ENCODE results near the gene STK38L.

STK38L gene

DNA sequence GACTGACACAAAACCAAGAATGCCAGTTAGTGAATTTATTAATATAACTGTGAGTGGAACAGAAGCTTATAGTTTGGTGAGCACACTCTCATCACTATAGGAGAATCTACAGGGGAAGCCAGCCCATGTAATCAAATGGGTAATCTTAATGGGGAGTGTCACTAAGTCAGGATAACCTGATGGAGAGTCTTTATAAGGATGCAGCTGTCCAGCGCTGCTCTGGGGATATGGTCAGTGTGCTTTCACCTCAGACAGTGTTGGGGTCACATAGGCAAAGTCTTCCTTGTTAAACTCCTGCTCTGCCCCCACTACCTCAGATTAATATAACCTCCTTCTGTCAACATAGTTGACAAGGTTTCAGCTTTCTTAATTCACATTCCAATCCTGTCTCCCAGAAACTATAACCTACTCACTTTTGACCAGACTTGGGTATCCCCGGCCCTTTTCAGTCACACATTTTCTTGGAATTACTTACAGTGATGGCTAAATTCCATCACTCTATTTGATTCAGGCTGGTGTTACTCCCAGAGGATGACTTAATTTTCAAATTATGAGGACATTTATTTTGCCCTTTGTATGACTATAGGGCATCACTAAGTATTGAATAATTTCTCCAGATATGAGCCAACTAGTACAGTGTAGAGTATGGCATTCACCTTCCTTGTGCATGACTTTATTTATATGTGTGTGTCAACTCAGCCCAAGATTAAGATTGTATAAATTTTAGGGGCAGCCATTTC lies 13.2 kb downstream of the STK38L start:
- no peaks in the 10 kb centered on the region for H3K27me3 ChIP-seq (ENCODE audit: low read depth, low read length)
- H3K4me3 ChIP-seq (ENCODE audit: low read depth in 1 of 2, low read length in 2 of 2), result no peak overlapping the region
- H3K36me3 ChIP-seq (ENCODE audit: control insufficient read depth in 1 of 2, insufficient read depth in 2 of 2, low read length in 2 of 2), result peaks cover 7 to 13% of the 10 kb centered on the region in 2 donors
- H3K9me3 ChIP-seq (ENCODE audit: control insufficient read depth in 1 of 2, low read length in 2 of 2), result no peaks in the 10 kb centered on the region
- peaks cover 21 to 28% of the 10 kb centered on the region in 2 donors for H3K4me1 ChIP-seq (ENCODE audit: control insufficient read depth in 1 of 2, insufficient read depth in 2 of 2, low read length in 2 of 2)
- H3K27ac ChIP-seq (ENCODE audit: low read length), result peak overlapping the region; percentile 53

- Histone ChIP-seq H3K4me1 (ENCODE audit: control insufficient read depth in 1 of 2, insufficient read depth in 2 of 2, low read length in 2 of 2) (peaks cover 10 to 13% of the 10 kb centered on the region in 2 donors), H3K36me3 (ENCODE audit: control insufficient read depth in 1 of 2, insufficient read depth in 2 of 2, low read length in 2 of 2) (peaks cover 7 to 19% of the 10 kb centered on the region in 2 donors), H3K9me3 (ENCODE audit: control insufficient read depth in 1 of 2, low read length in 2 of 2) (no peaks in the 10 kb centered on the region), H3K27ac (ENCODE audit: low read length) (peak overlapping the region; percentile 74), H3K4me3 (ENCODE audit: low read depth in 1 of 2, low read length in 2 of 2) (no peak overlapping the region), H3K27me3 (ENCODE audit: low read depth, low read length) (no peaks in the 10 kb centered on the region)
Observed at GRCh38 chr12:27260746-27261145, 16.7 kb downstream of the STK38L start.

DNA sequence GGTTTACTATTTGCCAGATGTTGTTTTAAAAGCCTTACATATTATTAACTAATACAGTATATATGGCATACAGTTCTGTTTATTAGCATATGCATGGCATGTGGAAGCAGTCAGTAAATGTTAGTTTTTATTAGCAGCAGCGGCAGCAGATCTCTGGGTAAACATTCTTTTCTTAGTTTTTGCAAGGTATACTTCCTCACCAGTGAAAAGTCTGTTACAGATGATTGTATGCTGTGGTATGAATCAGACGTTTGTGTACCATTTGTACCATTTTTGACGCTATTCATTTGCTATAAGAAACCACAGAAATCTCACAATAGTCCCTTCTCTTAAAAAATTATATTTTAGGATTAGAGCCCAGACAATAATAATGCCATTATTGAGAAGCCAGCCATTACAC lies 17.8 kb downstream of the STK38L start:
- Histone ChIP-seq H3K4me1 (ENCODE audit: control insufficient read depth in 1 of 2, insufficient read depth in 2 of 2, low read length in 2 of 2) (peaks cover 10 to 13% of the 10 kb centered on the region in 2 donors), H3K4me3 (ENCODE audit: low read depth in 1 of 2, low read length in 2 of 2) (no peak overlapping the region), H3K27ac (ENCODE audit: low read length) (peak overlapping the region; percentile 74), H3K27me3 (ENCODE audit: low read depth, low read length) (no peaks in the 10 kb centered on the region), H3K9me3 (ENCODE audit: control insufficient read depth in 1 of 2, low read length in 2 of 2) (no peaks in the 10 kb centered on the region), H3K36me3 (ENCODE audit: control insufficient read depth in 1 of 2, insufficient read depth in 2 of 2, low read length in 2 of 2) (peaks cover 6 to 19% of the 10 kb centered on the region in 2 donors)

DNA sequence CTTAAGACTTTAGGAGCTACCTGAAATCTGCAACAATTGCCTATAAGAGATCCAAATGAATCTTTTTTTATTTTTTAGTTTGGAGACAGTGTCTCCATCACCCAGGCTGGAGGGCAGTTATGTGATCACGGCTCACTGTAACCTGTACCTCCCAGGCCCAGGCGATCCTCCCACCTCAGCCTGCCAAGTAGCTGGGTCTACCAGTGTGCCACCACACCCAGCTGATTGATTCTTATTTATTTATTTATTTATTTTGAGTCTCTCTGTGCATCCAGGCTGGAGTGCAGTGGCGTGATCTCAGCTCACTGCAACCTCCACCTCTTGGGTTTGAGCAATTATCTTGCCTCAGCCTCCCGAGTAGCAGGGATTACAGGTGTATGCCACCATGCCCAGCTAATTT lies 26.1 kb downstream of the STK38L start:
- H3K36me3 ChIP-seq (ENCODE audit: control insufficient read depth in 1 of 2, insufficient read depth in 2 of 2, low read length in 2 of 2), result no peaks in the 10 kb centered on the region
- no peak overlapping the region for H3K27ac ChIP-seq (ENCODE audit: low read length)
- peaks cover 4 to 12% of the 10 kb centered on the region in 2 donors for H3K4me1 ChIP-seq (ENCODE audit: control insufficient read depth in 1 of 2, insufficient read depth in 2 of 2, low read length in 2 of 2)
- no peak overlapping the region for H3K4me3 ChIP-seq (ENCODE audit: low read depth in 1 of 2, low read length in 2 of 2)
- H3K27me3 ChIP-seq (ENCODE audit: low read depth, low read length), result no peaks in the 10 kb centered on the region
- no peaks in the 10 kb centered on the region for H3K9me3 ChIP-seq (ENCODE audit: control insufficient read depth in 1 of 2, low read length in 2 of 2)

- Histone ChIP-seq H3K4me1 (ENCODE audit: control insufficient read depth in 1 of 2, insufficient read depth in 2 of 2, low read length in 2 of 2) (peaks cover 4 to 18% of the 10 kb centered on the region in 2 donors), H3K36me3 (ENCODE audit: control insufficient read depth in 1 of 2, insufficient read depth in 2 of 2, low read length in 2 of 2) (no peaks in the 10 kb centered on the region), H3K4me3 (ENCODE audit: low read depth in 1 of 2, low read length in 2 of 2) (no peak overlapping the region), H3K9me3 (ENCODE audit: control insufficient read depth in 1 of 2, low read length in 2 of 2) (no peaks in the 10 kb centered on the region), H3K27me3 (ENCODE audit: low read depth, low read length) (no peaks in the 10 kb centered on the region), H3K27ac (ENCODE audit: low read length) (peak overlapping the region; percentile 80)
Observed at GRCh38 chr12:27271206-27271605, 27.1 kb downstream of the STK38L start.

- Histone ChIP-seq H3K27ac (ENCODE audit: low read length) (peak overlapping the region; percentile 80), H3K4me3 (ENCODE audit: low read depth in 1 of 2, low read length in 2 of 2) (peak overlapping the region; percentile 3 to 12), H3K4me1 (ENCODE audit: control insufficient read depth in 1 of 2, insufficient read depth in 2 of 2, low read length in 2 of 2) (peaks cover 13 to 29% of the 10 kb centered on the region in 2 donors), H3K36me3 (ENCODE audit: control insufficient read depth in 1 of 2, insufficient read depth in 2 of 2, low read length in 2 of 2) (no peaks in the 10 kb centered on the region), H3K9me3 (ENCODE audit: control insufficient read depth in 1 of 2, low read length in 2 of 2) (no peaks in the 10 kb centered on the region), H3K27me3 (ENCODE audit: low read depth, low read length) (no peaks in the 10 kb centered on the region)
Observed at GRCh38 chr12:27272373-27273028, 28.4 kb downstream of the STK38L start.

DNA sequence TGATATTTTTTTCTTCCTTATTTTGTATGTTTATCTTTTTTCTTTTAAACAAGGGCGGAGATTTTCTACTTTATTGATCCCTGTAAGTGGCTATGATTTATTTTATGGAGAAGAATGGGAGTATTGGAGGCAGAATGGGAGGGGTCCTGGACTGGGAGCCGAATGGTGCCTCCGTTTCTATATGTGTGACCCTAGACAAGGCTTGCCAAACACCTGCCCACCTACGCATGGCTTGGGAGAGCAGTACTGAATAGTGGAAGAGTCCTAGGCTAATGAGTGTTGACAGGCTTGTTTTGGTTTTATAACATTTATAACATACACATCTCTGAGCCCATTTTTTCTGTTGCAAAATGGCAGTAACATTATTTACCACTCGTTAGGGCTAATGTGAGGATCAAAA lies 29.0 kb downstream of the STK38L start:
- Histone ChIP-seq H3K4me3 (ENCODE audit: low read depth in 1 of 2, low read length in 2 of 2) (peak overlapping the region in 1 of 2 donors; percentile 12), H3K9me3 (ENCODE audit: control insufficient read depth in 1 of 2, low read length in 2 of 2) (no peaks in the 10 kb centered on the region), H3K27ac (ENCODE audit: low read length) (peak overlapping the region; percentile 80)

DNA sequence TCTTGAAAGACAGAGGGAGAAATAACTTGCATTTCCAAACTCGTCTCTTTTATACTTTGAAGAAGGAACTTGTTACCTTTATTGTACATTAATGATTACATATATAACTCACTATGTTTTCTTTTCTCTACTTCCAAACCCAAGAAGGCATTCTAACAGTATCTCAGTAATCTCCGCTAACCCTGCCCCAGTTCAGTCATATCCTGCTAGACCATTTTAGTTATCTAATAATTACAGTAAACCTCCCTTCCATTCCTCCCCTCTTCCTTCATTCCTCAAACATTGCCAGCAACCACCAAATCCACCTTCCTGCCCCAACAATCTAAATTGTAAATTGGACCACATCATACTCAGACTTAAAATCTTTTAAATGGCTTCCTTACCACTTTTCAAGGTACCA lies 30.6 kb downstream of the STK38L start:
- H3K9me3 ChIP-seq (ENCODE audit: control insufficient read depth in 1 of 2, low read length in 2 of 2), result no peaks in the 10 kb centered on the region
- no peak overlapping the region for H3K4me3 ChIP-seq (ENCODE audit: low read depth in 1 of 2, low read length in 2 of 2)
- no peaks in the 10 kb centered on the region for H3K27me3 ChIP-seq (ENCODE audit: low read depth, low read length)
- H3K27ac ChIP-seq (ENCODE audit: low read length), result peak overlapping the region; percentile 14
- H3K36me3 ChIP-seq (ENCODE audit: control insufficient read depth in 1 of 2, insufficient read depth in 2 of 2, low read length in 2 of 2), result peaks cover 0 to 4% of the 10 kb centered on the region in 2 donors
- peaks cover 25 to 40% of the 10 kb centered on the region in 2 donors for H3K4me1 ChIP-seq (ENCODE audit: control insufficient read depth in 1 of 2, insufficient read depth in 2 of 2, low read length in 2 of 2)

More for the DNA sequence above, 29.0 kb downstream of the STK38L start:
- Histone ChIP-seq H3K27me3 (ENCODE audit: low read depth, low read length) (no peaks in the 10 kb centered on the region), H3K36me3 (ENCODE audit: control insufficient read depth in 1 of 2, insufficient read depth in 2 of 2, low read length in 2 of 2) (no peaks in the 10 kb centered on the region), H3K4me1 (ENCODE audit: control insufficient read depth in 1 of 2, insufficient read depth in 2 of 2, low read length in 2 of 2) (peaks cover 19 to 36% of the 10 kb centered on the region in 2 donors)

GRCh38 chr12:27276275-27276674 lies 32.2 kb downstream of the STK38L start:
- H3K27me3 ChIP-seq (ENCODE audit: low read depth, low read length), result no peaks in the 10 kb centered on the region
- H3K36me3 ChIP-seq (ENCODE audit: control insufficient read depth in 1 of 2, insufficient read depth in 2 of 2, low read length in 2 of 2), result peaks cover 0 to 4% of the 10 kb centered on the region in 2 donors
- H3K4me1 ChIP-seq (ENCODE audit: control insufficient read depth in 1 of 2, insufficient read depth in 2 of 2, low read length in 2 of 2), result peaks cover 29 to 47% of the 10 kb centered on the region in 2 donors
- no peaks in the 10 kb centered on the region for H3K9me3 ChIP-seq (ENCODE audit: control insufficient read depth in 1 of 2, low read length in 2 of 2)
- H3K4me3 ChIP-seq (ENCODE audit: low read depth in 1 of 2, low read length in 2 of 2), result no peak overlapping the region
- peak overlapping the region; percentile 22 for H3K27ac ChIP-seq (ENCODE audit: low read length)

GRCh38 chr12:27277846-27278260 lies 33.8 kb downstream of the STK38L start:
- H3K36me3 ChIP-seq (ENCODE audit: control insufficient read depth in 1 of 2, insufficient read depth in 2 of 2, low read length in 2 of 2), result peaks cover 0 to 4% of the 10 kb centered on the region in 2 donors
- no peak overlapping the region for H3K4me3 ChIP-seq (ENCODE audit: low read depth in 1 of 2, low read length in 2 of 2)
- peaks cover 29 to 47% of the 10 kb centered on the region in 2 donors for H3K4me1 ChIP-seq (ENCODE audit: control insufficient read depth in 1 of 2, insufficient read depth in 2 of 2, low read length in 2 of 2)
- H3K27me3 ChIP-seq (ENCODE audit: low read depth, low read length), result no peaks in the 10 kb centered on the region
- H3K27ac ChIP-seq (ENCODE audit: low read length), result peak overlapping the region; percentile 64
- no peaks in the 10 kb centered on the region for H3K9me3 ChIP-seq (ENCODE audit: control insufficient read depth in 1 of 2, low read length in 2 of 2)

- Histone ChIP-seq H3K27ac (ENCODE audit: low read length) (no peak overlapping the region), H3K4me3 (ENCODE audit: low read depth in 1 of 2, low read length in 2 of 2) (no peak overlapping the region), H3K36me3 (ENCODE audit: control insufficient read depth in 1 of 2, insufficient read depth in 2 of 2, low read length in 2 of 2) (peaks cover 0 to 4% of the 10 kb centered on the region in 2 donors), H3K9me3 (ENCODE audit: control insufficient read depth in 1 of 2, low read length in 2 of 2) (no peaks in the 10 kb centered on the region), H3K27me3 (ENCODE audit: low read depth, low read length) (no peaks in the 10 kb centered on the region), H3K4me1 (ENCODE audit: control insufficient read depth in 1 of 2, insufficient read depth in 2 of 2, low read length in 2 of 2) (peaks cover 31 to 47% of the 10 kb centered on the region in 2 donors)
Observed at GRCh38 chr12:27279826-27280225, 35.7 kb downstream of the STK38L start.
